GM18519 (cell line): ENCODE measurements around the gene NEURL4.

Source experiments
- ATAC-seq: cut with Tn5 transposase; IDR thresholded peaks from one replicate; pipeline ENCODE4 v1.9.1; 2021; ENCODE audit warnings: mild to moderate bottlenecking, moderate library complexity; ENCODE audit not compliant: unreplicated experiment, low FRiP score

Gene NEURL4

GRCh38 chr17:7324438-7324779 is 4.7 kb downstream of the NEURL4 start:
- no peak for ATAC-seq

GRCh38 chr17:7323731-7324437 is 5.3 kb downstream of the NEURL4 start:
- no peak for ATAC-seq

GRCh38 chr17:7322520-7323194 is 6.5 kb downstream of the NEURL4 start:
- ATAC-seq, result no peak

- ATAC-seq, result no peak
Observed at GRCh38 chr17:7321466-7321865, 7.7 kb downstream of the NEURL4 start.

DNA sequence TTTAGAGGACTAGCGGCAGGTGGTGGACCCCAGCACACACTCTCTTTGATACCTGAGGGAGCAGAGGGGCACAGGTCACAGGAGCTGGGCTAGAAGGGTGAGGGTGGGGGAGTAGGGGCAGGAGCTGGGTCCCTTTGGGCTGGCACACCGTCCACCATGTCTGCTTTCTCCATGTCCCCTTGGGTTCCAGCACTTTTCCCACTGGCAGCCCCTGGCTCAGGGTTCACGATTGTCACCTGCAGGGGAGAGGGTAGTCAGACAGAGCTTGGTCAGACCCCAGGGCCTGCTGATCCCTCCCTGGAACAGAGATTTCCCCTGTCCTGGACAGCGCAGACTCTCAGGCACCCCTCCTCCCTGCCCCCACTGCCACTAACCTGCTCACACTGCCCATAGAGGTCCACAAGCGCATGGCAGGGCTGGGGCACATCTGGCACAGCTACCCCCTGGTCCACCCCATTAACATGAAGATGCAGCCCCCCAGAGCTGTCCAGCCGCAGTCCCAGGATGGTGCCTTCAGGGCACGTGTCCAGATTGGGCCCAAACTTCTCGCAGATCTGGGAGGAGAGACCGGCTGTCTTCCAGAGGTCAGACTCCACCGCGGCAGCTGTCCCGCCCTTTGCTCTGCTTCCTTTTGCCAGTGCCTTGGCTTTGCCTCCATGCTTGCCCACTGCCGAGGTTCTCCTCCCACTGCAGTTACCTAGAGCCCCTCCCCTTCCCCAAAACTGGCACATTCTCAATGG is 10.8 kb downstream of the NEURL4 start:
- no peak for ATAC-seq

DNA sequence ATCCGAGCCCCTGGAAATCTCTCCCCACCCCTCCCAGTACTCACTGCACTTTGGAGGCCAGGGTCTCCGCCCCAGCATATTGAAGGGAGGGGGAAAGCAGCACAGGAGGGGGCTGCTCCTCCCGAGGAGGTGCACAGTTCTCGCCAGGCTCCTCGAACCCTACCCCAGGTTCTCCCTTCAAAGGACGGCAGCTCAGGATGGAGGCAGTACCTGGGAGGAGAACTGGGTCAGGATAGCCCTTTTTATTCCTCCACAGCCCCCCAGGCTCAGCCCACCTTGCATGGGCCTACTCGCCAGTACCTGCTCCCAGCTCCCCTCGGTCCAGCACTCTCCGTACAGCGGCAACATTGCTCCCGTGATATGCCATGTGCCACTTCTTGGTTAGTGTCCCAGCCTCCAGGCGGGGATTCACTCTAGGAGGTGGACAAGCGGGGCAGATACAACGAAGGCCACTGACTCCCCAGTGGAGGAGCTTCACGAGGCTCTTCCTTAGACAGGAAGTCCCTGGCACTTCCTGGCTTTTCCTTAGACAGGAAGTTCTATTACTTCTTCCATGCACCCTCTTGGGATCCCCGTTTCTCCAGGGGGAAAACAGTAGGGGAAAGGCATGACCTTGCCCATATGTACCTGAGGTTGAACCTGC is 11.9 kb downstream of the NEURL4 start:
- no peak for ATAC-seq

DNA sequence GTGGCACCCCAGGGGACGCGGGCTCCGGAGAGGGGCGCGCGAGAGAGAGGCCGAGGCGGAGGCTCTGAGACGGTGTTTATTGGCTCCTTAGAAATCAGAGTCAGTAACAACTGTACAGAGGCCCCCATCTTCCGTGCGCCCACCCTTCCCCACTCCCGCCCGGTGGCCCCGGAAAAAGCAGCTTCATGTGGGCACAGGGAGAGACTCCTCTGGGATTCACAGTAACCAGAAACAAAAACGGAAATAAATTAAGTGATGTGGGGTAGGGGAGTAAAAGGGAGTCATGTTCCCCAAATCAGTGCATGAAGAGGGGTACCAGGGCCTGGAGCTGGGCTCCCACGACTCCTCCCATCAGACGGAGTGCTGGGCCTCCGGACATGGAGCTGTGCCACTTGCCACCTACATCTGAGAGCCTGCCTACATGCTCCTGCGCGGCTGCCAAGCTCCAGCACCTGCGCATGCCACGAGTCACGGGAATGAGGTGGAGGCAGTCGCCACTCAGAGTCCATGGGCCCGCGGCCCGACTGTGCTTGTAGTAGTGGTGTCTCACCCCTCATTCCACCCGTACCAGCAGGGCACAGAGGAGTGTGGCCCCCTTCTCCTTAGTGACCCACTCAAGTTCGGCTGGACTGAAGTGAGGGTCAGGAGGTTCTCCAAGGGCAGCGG is 13.4 kb downstream of the NEURL4 start:
- no peak for ATAC-seq

- peak; percentile 40 for ATAC-seq
Observed at GRCh38 chr17:7314719-7315569, 14.2 kb downstream of the NEURL4 start, which contains the start of gene GPS2. Gene GPS2 (minus strand): TSS chr17:7315360. CDS start chr17:7315052, 308 bp downstream.

DNA sequence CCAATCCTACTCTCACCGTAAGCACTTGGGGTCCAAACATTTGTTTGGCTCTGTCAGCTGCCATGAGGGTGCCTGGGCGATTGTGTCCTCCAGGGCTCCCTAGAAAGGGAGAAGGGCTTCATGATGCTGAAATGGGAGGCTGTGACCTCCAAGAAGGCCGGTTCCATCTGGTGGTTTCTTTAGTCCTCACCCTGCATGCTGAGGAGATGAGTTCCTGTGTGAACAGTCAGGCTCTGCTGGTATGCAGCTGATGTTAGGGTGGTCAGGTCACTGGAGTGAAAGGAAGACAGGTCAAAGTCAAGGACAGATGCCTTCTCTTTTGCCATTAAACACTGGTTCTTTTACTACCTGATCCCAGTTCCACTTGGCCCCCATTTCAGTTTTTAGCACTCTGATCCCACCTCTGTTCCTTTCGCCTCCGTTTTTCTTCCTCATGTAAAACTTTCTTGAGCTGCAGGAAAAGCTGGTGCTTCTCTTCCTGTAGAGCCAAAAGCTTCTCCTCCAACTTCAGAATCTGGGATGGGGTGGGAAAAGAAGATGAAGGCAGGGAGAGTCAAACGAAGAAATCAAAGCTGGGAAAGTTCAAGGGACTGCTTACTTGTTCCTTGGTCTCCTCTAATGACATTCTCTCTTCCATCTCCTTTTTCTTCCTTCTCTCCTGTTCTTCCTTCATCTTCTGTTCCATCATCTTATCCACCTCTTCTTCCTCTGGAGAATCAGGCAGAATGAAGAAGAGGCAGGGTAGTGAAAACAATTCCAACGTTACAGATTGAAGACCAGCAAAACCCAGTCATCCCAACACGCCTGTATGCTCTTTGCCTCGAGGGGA is 15.0 kb downstream of the NEURL4 start:
- no peak for ATAC-seq

GRCh38 chr17:7313088-7313889 is 15.8 kb downstream of the NEURL4 start:
- no peak for ATAC-seq

GRCh38 chr17:7312432-7313087 is 16.6 kb downstream of the NEURL4 start:
- ATAC-seq, result no peak

DNA sequence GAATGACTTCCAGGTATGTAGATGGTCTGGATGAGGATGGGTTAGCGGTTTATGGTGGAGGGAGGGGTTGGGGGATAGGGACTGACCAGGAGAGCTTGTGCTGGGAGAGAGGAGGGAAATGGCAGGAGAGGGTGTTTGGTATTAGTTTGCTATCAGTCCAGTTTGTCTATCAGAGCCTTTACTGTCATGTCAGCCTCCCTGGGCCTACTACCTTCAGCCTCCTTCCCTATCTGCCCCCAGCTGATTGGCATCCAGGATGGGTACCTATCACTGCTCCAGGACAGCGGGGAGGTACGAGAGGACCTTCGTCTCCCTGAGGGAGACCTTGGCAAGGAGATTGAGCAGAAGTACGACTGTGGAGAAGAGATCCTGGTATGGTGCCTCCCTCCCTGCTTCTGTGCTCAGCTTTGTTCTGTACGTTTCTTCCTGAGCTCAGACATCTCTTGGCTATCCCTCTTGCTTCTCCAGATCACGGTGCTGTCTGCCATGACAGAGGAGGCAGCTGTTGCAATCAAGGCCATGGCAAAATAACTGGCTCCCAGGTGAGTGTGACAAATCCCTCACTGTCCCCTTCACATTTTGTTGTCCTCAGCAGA is 17.9 kb downstream of the NEURL4 start:
- no peak for ATAC-seq

- no peak for ATAC-seq
Observed at GRCh38 chr17:7309628-7310027, 19.5 kb downstream of the NEURL4 start.

DNA sequence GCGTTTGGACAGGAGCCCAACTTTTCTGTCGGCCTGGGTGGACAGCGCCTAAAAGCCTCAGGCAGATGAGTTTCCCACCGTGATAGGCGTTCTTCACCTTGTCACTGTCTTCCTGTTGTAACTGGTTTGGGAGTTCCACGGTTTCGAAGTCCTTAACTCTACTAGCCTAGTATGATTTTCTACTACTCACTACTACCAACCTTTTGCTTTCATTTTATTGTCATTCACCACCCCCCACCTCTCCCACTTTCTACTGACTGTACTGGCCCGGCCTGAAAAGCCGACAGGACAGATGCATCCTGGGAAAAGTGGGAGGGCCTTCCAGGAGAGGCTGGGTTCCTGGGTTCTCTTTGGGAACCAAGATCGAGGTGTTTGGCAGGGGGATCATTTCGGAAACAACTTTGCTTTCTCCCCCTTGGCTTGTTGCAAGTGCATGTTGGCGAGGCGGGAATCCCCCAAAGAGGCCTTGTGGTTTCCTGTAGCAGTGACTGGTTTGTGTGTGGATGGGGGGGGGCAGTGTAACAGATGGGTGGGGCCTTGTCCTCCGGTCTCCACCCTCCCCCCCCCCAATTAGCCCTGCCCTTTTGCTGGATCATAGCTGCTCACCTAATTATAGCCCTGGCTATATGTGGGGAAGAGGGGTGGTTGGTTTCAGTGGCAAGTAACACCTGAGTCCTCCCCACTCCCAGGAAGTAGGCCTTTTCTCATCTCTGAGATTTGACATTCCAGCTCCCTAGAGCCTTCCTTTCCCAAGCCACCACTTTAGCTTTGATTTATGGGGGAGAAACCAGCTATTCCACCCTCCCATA is 20.3 kb downstream of the NEURL4 start:
- no peak for ATAC-seq

DNA sequence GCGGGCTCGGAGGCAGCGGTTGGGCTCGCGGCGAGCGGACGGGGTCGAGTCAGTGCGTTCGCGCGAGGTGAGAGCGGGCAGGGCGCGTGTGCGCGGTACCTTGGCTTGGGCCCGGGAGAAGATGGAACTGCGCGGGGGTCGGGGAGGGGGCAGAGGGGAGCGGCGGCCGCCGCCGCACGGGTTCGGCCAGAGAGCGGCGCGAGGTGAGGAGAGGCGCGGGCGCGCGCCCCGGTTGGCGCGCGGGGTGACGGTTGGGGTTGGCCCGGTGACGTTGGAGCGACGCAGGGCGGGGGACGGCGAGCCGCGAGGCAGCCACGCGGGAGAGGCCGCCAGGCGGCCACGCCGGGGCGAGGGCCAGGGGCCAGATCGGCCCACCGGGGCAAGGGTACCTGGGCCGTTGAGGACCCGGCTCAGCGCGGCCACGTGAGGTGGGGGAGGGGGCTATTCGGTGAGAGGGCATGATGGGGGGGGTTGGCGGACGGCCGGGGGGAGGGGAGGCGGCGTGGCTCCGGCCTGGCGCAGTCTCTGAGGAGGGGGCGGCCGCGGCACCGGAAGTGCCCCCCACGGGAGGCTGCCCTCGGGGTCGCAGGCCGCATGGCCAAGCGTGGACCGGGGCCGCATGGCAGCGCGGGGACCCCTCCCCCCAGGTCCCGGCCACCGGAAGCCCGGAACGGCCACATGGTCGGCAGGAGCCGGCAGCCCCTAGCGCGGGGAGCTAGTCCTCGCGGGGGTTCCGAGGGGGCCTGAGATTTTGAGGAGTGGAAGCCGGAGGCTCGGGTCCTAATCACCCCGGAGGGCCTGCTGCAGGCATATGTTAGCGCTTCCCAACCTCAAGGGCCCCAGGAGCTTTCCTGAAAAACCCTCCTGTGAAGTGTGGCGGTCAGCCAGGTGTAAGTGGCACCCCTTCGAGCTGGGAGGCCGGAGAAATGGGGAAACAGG is 21.2 kb downstream of the NEURL4 start:
- no peak for ATAC-seq
